GM23338 (cell line): Measurements from ENCODE around the gene NCF4. TPM values are rescaled to one million over a fixed set of nuclear protein-coding genes. Genes with fewer than 3 reads are reported as not detected.

ENCODE experiments used
- ATAC-seq: fragments of 200-7000 bp; cut with Tn5 transposase; 3 replicates; pipeline ENCODE4 v1.9.1; 2020
- DNase-seq: peaks from one replicate; pipeline ENCODE4 v3.0.0-alpha.2; 2015; ENCODE audit warnings: low spot score
- H2AFZ ChIP-seq: fragments of 200-600 bp; sonication (generic); 2 replicates; pipeline ENCODE4 v1.8.0; 2016; ENCODE audit warnings: antibody characterized with exemption, mild to moderate bottlenecking, moderate library complexity
- H3F3A ChIP-seq: fragments of 200-600 bp; sonication (generic); replicated peaks from 2 replicates; pipeline ENCODE4 v1.8.0; 2017; ENCODE audit warnings: antibody characterized with exemption, mixed run types, low read depth
- H3K27ac ChIP-seq: fragments of 200-600 bp; sonication (generic); 2 replicates; pipeline ENCODE4 v1.6.1; 2016; ENCODE audit warnings: low read depth
- H3K27me3 ChIP-seq: fragments of 200-600 bp; sonication (generic); 2 replicates; pipeline ENCODE4 v1.8.0; 2016; ENCODE audit warnings: mild to moderate bottlenecking, mixed run types, moderate library complexity; ENCODE audit not compliant: insufficient read depth
- H3K36me3 ChIP-seq: fragments of 200-600 bp; sonication (generic); 2 replicates; pipeline ENCODE4 v1.8.0; 2016; ENCODE audit warnings: mild to moderate bottlenecking; ENCODE audit not compliant: insufficient read depth
- H3K4me1 ChIP-seq: fragments of 200-600 bp; sonication (generic); 2 replicates; pipeline ENCODE4 v1.8.0; 2016; ENCODE audit warnings: mild to moderate bottlenecking, moderate library complexity; ENCODE audit not compliant: insufficient read depth
- H3K4me2 ChIP-seq: fragments of 200-600 bp; sonication (generic); 2 replicates; pipeline ENCODE4 v1.7.1; 2017; ENCODE audit warnings: mixed run types
- H3K4me3 ChIP-seq: fragments of 200-600 bp; sonication (generic); 2 replicates; pipeline ENCODE4 v1.6.1; 2016; ENCODE audit warnings: mixed run types
- H3K79me2 ChIP-seq: fragments of 200-600 bp; sonication (generic); replicated peaks from 2 replicates; pipeline ENCODE4 v1.8.0; 2017; ENCODE audit warnings: mild to moderate bottlenecking; ENCODE audit not compliant: insufficient read depth
- H3K9me2 ChIP-seq: fragments of 200-600 bp; sonication (generic); 2 replicates; pipeline ENCODE4 v1.8.0; 2017; ENCODE audit not compliant: insufficient read depth
- H4K20me1 ChIP-seq: fragments of 200-600 bp; sonication (generic); replicated peaks from 2 replicates; pipeline ENCODE4 v1.8.0; 2017; ENCODE audit warnings: mild to moderate bottlenecking; ENCODE audit not compliant: insufficient read depth
- H3K27ac Mint-ChIP-seq: 2 replicates; pipeline ENCODE4 v1.8.0; 2020; ENCODE audit warnings: inconsistent platforms, mild to moderate bottlenecking, moderate library complexity, mixed read lengths
- H3K27me3 Mint-ChIP-seq: 3 replicates; pipeline ENCODE4 v1.8.0; 2022; ENCODE audit warnings: low read depth, mild to moderate bottlenecking, moderate library complexity, mixed read lengths, inconsistent platforms; ENCODE audit not compliant: insufficient read depth, poor library complexity
- H3K36me3 Mint-ChIP-seq: 3 replicates; pipeline ENCODE4 v1.8.0; 2021; ENCODE audit warnings: low read depth, mild to moderate bottlenecking, inconsistent platforms, moderate library complexity, mixed read lengths
- H3K4me1 Mint-ChIP-seq: 3 replicates; pipeline ENCODE4 v1.8.0; 2020; ENCODE audit warnings: mild to moderate bottlenecking, inconsistent platforms, mixed read lengths
- H3K4me3 Mint-ChIP-seq: 3 replicates; pipeline ENCODE4 v1.8.0; 2021; ENCODE audit warnings: moderate library complexity, mild to moderate bottlenecking, inconsistent platforms, mixed read lengths
- H3K9me3 Mint-ChIP-seq: 3 replicates; pipeline ENCODE4 v1.8.0; 2020; ENCODE audit warnings: moderate library complexity, mild to moderate bottlenecking, inconsistent platforms, mixed read lengths
- CREB1 ChIP-seq: fragments of 250-450 bp; sonication (Bioruptor Pico); IDR thresholded peaks from 2 replicates; pipeline ENCODE4 v1.5.0; 2020; ENCODE audit warnings: low read depth, mild to moderate bottlenecking, moderate library complexity
- CTCF ChIP-seq, 2 experiments: fragments of 200-600 bp in 1 of 2; sonication (generic) in 1 of 2; conservative IDR thresholded peaks; 2 replicates each; pipeline versions ENCODE4 v1.5.1 to v1.6.1; 2016 to 2017; ENCODE audit warnings: antibody characterized with exemption in 2 of 2, low read depth in 2 of 2, mild to moderate bottlenecking in 2 of 2, moderate library complexity in 1 of 2
- ETS1 ChIP-seq: IDR thresholded peaks from 2 replicates; pipeline ENCODE4 v1.6.1; 2016; ENCODE audit warnings: antibody characterized with exemption
- EZH2 ChIP-seq: fragments of 200-600 bp; sonication (generic); IDR thresholded peaks from one replicate; pipeline ENCODE4 v1.8.0; 2017; ENCODE audit warnings: antibody characterized with exemption, mild to moderate bottlenecking, low read depth; ENCODE audit not compliant: unreplicated experiment
- EZH2phosphoT487 ChIP-seq: fragments of 200-600 bp; sonication (generic); IDR thresholded peaks from one replicate; pipeline ENCODE4 v1.8.1; 2018; ENCODE audit warnings: antibody characterized with exemption; ENCODE audit not compliant: unreplicated experiment
- JUNB ChIP-seq: IDR thresholded peaks from one replicate; pipeline ENCODE4 v1.6.1; 2016; ENCODE audit warnings: antibody characterized with exemption; ENCODE audit not compliant: unreplicated experiment
- NANOG ChIP-seq: IDR thresholded peaks from 2 replicates; pipeline ENCODE4 v1.6.1; 2016; ENCODE audit warnings: antibody characterized with exemption, borderline replicate concordance
- POLR2AphosphoS5 ChIP-seq: IDR thresholded peaks from 2 replicates; pipeline ENCODE4 v1.6.1; 2016; ENCODE audit warnings: antibody characterized with exemption, low read depth
- REST ChIP-seq: IDR thresholded peaks from one replicate; pipeline ENCODE4 v1.6.1; 2018; ENCODE audit warnings: antibody characterized with exemption; ENCODE audit not compliant: unreplicated experiment
- STAT1 ChIP-seq: IDR thresholded peaks from one replicate; pipeline ENCODE4 v1.6.1; 2016; ENCODE audit warnings: antibody characterized with exemption; ENCODE audit not compliant: unreplicated experiment
- ZNF114 ChIP-seq: fragments of 250-450 bp; sonication (Bioruptor Pico); IDR thresholded peaks from 2 replicates; pipeline ENCODE4 v1.5.0; 2020; ENCODE audit warnings: mild to moderate bottlenecking, moderate library complexity
- ZNF331 ChIP-seq: fragments of 250-450 bp; sonication (Bioruptor Pico); IDR thresholded peaks from 2 replicates; pipeline ENCODE4 v1.5.0; 2020; ENCODE audit warnings: low read depth, mild to moderate bottlenecking, moderate library complexity
- ZNF462 ChIP-seq: fragments of 250-450 bp; sonication (Bioruptor Pico); IDR thresholded peaks from 2 replicates; pipeline ENCODE4 v1.5.0; 2020; ENCODE audit warnings: mild to moderate bottlenecking, moderate library complexity
- polyA plus RNA-seq: library from polyadenylated mRNA; unstranded; fragments of >200 nt; fragmentation: Nextera tagmentation; extraction: Ambion mirVana; gene quantifications from 2 replicates; pipeline ENCODE4 v1.2.1, GENCODE V29; 2016
- total RNA-seq: library from RNA; depleted of rRNA; stranded (reverse); fragments of >200 nt; shearing (Covaris generic); gene quantifications from 2 replicates; pipeline ENCODE4 v1.2.3, GENCODE V29; 2014

The NCF4 gene
- total and polyA plus RNA-seq, 2 experiments from 2014 or later: not detected

- Mint-ChIP-seq H3K4me1 (no peaks in the 10 kb centered on the region), H3K27me3 (peaks cover 7% of the 10 kb centered on the region)
- H3K9me2 ChIP-seq: no peaks in the 10 kb centered on the region
These were observed 31.5 kb downstream of the NCF4 start for GRCh38 chr22:36892292-36892691.

More at GRCh38 chr22:36892292-36892691, 31.5 kb downstream of the NCF4 start:
- H2AFZ ChIP-seq: no peak overlapping the region
- H3K4me1 ChIP-seq: no peaks in the 10 kb centered on the region
- H3K4me3 Mint-ChIP-seq: no peak overlapping the region
- no peak for ATAC-seq
- peaks cover 10% of the 10 kb centered on the region; the same call in 2 of the 3 replicates for H3K9me3 Mint-ChIP-seq
- no peak overlapping the region for H3K4me2 ChIP-seq
- H3F3A ChIP-seq: no peaks in the 10 kb centered on the region
- no peaks in the 10 kb centered on the region for H4K20me1 ChIP-seq
- no peaks in the 10 kb centered on the region for H3K36me3 Mint-ChIP-seq
- H3K4me3 ChIP-seq: no peak overlapping the region
- no peak for DNase-seq
- H3K36me3 ChIP-seq: no peaks in the 10 kb centered on the region
- H3K79me2 ChIP-seq: no peaks in the 10 kb centered on the region
- TF ChIP-seq CTCF (conservative IDR thresholded peaks at IDR 0.05; ENCODE audit: low read depth in 2 of 2) (no peak), EZH2 (no peak), CREB1 (CRISPR knock-in tag) (no peak), EZH2phosphoT487 (no peak), POLR2AphosphoS5 (no peak), JUNB (no peak), NANOG (no peak), ZNF114 (CRISPR knock-in tag) (no peak), ZNF331 (no peak), STAT1 (no peak), ZNF462 (no peak), ETS1 (no peak), REST (no peak)
- H3K27ac ChIP-seq: no peak overlapping the region
- H3K27ac Mint-ChIP-seq: no peak overlapping the region
- H3K27me3 ChIP-seq: no peaks in the 10 kb centered on the region
